HG03064 (cell line): ENCODE results near the gene KRT85.
"Not testable (repeated sequence)": the region's sequence is repeated elsewhere in the genome, so short reads cannot be mapped to it uniquely, and the experiment has no call there.

Source experiments
- ATAC-seq: cut with Tn5 transposase; IDR thresholded peaks from one replicate; pipeline ENCODE4 v1.9.1; 2021; ENCODE audit warnings: low read depth; ENCODE audit not compliant: unreplicated experiment

The KRT85 gene

DNA sequence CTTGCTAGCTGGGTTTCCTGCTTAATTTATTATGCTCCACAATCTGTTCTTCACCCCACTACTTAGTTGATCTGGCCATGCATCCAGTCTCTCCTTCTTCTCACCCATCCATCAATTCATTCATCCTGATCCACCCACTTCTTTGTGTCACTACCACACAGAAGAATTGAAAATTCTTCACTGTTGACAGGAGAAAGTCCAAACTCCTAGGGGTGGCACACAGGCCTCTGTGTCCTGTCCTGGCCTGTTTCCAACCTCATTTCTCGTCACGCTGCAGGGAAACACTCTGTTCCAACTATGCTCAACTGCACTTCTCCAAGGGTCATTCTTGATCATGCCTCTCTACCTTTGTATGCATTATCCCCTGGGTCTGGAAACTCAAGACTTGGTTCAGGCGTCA lies 35.4 kb downstream of the KRT85 start:
- no peak for ATAC-seq

DNA sequence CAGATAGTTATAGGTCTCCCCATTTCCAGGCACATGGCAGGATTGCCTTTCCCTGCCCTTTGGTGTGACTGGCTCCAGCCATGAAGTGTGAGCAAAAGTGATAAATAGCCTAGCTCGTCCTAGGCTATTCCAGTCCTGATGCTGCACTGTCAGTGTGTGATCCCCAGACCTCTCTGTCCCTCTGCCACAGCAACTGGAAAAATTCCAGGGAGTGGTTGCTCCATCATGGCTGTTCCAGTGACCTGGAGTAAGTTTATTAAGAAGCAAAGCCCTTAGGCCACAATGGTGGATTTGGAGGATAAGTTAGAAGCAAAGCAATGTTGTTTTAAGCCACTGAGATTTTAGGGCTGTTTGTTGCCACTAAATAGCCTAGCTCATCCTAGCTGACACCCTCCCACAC lies 36.2 kb downstream of the KRT85 start:
- ATAC-seq = no peak

DNA sequence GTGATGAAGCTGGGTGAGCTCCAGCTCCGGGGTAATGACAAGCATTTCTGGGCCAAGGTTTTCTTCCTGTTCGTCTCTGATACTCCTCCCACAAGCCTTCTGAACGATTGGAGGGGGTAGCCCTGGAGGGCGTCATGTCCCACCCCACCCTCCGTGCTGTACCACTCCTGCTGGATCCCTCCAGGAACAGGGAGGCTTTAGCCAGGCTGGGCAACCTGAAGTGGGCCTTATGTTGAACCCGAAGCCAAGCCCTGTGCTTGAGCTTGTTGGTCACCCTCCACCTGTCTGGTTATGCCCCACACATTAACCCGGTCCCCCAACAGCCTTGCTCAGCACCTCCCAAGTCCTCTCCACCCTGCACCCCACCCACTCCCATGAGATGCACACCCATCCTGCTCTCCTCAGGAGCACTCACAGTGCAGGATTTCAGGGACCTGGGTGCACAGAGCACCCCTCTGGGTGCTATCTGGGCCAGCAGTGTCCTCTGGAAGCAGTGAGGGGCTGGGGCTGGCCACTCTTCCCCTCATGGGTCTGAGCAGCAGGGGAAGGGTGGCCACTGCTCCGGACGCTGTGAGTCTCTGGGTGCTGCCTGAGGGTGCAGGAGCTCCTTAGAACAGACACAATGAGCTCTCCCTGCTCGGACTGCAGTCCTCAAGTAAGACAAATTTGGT lies 39.3 kb downstream of the KRT85 start:
- no peak for ATAC-seq

DNA sequence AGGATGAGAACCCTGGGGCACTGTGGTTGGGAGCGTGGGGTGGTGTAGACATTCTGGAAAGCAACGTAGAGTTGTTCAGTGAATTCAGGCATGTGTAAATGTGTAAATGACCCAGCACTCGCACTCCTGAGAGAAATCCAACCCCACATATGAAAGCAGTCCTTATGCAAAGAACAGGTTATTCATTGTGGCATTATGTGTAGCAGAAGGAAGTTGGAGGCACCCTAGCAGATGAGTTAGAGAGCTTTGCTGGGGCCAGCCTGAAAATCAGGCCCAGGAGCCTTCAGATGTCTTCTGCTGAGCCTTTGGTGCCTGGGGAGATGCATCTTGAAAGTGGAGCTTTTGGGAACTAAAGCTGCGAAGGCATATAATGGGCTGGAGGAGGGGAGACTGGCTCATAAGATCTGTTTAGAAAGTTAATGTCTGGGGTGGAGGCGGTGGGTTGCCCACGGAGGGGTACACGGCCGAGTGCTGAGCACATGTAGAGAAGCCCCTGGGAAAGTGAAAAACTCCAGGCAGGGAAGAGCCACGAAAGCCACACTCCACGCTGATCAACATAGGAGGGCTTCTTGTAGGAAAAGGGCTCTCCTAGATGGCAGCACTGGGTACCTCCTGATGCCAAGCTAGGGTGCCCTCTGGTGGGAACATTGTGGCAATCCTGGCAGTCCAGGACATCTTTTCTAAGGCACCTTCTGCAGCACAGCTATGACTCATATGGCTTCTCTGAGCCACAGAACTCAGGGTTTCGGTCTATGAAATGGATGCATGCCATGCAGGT lies 40.0 kb downstream of the KRT85 start:
- peak; percentile 92 for ATAC-seq

DNA sequence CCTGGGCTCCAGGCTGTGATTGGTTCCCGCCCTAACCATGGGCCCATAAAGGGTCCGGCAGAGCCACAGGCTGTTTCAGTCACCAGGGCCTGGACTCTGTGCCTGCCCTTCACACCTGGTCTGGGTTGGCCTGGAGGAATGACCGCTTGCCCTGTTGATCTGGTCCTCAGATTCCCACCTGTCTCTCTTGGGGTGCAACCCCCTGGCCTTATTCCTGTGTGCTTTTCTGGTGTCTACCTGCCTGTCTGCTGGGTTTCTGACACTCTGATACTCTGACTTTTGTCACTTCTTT lies 43.2 kb downstream of the KRT85 start:
- ATAC-seq = no peak

DNA sequence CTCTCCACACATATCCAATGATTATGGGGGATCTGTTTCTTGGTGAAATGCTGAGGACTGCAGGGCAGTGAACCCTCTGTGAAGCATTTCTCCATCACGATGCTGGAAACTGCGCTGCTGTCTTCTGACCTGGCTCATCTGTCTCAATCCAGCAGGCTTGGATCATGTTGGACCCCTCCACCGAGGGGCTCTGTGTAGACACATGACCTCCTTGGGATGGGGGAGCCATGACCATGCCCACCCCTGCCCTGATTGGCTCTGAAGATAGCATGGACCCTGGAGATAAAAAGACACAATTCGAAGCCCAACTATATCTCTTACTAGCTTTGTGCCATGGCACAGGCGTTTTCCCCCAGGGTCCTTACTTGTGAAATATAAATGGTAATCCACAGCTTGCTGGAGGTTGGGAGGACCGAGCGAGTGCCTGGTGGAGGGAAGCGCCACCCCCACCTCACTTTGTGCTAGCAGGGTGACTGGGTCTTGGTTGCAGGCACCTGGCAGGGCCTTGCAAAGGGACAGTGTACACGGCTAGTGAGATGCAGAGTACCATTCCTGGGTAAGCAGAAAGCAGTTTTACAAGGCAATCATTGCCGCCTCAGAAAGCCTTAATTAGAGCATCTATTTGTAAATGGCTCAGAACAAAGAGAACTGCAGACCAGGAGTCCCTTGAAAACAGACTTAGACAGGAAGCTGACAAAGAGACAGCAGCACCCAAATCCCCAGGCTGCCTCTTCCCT lies 43.7 kb downstream of the KRT85 start:
- ATAC-seq = no peak

DNA sequence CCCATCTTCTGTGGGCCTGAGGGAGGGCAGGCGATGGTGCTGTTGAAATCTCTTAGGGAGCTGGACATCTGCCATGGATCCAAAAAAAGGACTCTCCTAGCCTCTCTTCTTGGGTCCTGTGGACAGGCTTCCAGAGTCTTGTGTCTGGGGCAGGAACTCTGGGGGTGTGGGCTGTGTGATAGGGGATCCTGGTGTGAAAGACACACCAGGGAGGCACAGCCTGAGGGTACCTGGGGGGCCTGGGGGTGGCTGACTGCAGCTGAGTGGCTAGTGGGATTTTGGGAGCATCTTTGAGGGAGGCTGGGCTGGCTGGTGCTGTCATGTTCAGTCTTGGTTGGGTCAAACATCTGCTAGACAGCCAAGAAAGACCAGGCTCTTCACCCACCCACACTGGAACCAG lies 44.3 kb downstream of the KRT85 start:
- ATAC-seq = no peak

DNA sequence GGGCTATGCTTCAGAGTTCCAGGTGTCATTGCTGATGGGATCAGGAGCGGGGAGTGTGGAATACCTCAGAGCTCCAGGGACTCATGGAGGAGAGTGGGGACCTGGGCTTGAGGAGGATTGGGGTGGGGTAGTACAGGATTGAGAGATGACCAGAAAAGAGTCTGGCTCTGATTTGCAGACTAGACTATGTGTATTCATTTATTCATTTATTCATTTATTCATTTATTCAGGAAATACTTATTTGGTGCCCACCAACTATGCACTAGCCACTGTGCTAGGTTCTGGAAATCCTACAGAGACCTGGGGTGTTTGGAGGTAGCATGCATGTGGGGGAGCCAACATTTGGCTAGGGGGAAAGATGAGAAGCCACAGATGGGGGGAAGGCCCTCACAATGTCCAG lies 45.2 kb downstream of the KRT85 start:
- no peak for ATAC-seq

DNA sequence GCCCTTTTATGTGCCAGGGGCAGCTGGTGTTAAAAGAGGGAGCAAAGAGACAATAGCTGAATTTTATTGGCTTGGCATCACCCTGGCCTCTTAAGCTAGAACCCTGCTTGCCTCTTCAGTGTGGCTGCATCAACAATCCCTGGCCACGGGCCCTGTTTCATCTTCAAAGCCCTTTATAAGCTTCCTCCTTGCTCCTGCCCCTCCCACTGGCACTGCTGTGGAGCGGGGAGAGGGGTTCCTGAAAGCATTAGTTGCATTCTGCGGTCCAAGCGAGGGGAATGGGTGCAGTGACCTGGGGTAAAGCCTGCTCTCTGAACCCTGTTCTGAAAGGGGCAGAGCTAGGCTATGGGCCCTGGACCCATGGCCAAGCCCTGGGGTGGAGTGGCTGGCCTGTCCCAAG lies 45.9 kb downstream of the KRT85 start:
- no peak for ATAC-seq

DNA sequence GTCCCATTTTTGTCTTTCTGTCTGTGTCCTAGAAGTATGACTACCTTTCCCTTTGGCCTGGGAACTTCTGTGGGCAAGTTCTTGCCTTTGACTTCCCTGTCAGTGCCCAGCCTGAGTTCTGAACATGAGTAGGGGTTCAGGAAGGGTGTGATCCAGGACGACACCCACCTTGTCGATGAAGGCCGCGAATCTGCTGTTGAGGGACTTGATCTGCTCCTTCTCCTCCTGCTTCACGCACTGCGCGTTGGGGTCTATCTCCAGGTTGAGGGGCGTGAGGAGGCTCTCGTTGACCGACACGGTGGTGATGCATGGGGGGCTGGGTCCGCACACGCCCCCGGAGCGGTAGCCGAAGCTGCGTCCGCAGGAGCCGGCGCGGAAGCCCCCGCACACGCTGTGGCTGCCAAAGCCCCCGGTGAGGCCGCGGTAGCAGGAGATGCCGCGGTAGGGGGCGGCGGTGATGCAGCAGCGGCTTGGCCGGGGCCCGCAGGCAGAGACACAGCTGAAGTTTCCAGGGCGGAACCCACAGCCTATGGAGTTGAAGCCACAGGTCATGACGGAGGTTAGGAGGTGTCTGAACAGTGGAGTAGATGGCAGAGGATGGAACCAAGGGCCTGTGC lies 46.4 kb downstream of the KRT85 start, which contains the start of gene KRT83:
Gene KRT83 (minus strand): TSS at position 615 of the 617 bp plus-strand sequence. CDS start 63 bp downstream, at position 552.
- no peak for ATAC-seq

DNA sequence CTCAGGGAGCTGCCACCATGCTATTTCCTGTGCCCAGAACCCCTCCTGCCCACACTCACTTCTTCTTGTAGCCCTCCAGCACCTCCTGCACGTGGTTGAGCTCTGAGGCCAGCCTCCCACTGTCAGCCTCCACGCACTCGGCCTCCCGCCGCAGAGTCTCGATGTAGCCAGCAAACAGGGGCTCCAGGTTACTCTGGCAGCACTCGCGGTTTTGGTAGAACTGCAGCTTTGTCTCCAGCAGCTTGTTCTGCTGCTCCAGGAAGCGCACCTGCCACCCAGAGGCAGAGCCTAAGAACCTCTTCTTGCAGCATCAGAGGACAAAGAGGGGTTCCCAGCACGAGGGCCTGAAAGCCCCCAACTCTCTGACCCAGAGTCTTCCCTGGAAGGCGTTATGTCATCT lies 48.2 kb downstream of the KRT85 start:
- ATAC-seq = no peak

DNA sequence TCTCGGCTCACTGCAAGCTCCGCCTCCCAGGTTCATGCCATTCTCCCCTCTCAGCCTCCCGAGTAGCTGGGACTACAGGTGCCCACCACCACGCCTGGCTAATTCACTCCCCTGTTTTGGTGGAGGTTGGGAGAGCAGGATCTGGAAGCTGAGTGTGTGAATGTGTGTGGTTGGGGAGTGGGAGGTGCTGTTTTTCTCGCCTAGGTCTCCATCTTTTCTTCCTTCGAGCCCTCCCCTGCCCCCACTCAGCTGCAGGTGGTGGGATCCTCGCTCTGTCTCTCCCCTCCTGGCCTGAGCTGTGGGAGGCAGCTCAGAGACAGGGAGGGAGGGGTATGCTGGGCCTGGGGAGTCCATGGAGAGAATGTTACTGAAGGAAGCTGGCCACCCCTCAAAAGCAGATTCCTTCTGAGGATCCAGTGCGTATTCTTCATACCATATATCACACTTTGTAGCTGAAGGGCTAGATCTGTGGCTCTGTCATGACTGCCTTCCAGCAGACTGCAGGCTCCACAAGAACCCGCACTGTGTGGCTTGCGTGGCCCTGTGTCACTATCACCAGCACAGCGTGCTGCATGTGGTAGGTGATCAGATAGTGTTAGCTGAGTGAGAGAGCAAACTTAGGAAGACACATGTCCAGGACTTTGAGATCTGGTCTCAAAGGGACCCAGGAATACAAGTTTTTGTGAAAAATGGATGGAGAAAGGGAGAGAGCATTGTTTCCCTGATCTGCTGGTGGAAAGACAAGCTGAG lies 48.9 kb downstream of the KRT85 start:
- ATAC-seq = no peak

DNA sequence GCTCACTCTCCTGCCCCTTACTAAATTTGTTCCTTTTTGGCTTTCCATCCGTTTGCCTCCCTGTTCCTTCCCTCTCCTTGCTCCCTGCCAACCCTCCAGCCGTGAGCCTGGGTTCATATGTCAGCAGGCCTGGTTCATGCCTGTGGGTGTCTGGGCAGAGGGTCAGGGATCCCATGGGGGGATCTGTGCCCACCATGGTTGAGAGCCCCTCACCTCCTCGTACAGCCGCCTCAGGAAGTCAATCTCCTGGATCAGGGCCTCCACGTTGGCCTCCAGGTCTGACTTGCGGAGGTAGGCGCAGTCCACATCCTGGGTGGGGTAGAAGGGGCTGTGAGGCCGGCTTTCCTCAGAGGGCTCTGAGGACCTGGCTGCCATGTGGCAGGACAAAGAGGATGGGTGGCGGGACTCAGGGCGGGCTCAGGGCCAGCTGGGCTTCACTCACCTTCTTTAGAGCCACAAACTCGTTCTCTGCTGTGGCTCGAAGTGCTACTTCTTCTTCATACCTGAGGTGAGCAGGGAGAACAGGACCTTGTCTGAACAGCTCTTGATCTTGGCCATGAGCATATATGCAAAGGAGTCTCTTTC lies 49.7 kb downstream of the KRT85 start:
- no peak for ATAC-seq

DNA sequence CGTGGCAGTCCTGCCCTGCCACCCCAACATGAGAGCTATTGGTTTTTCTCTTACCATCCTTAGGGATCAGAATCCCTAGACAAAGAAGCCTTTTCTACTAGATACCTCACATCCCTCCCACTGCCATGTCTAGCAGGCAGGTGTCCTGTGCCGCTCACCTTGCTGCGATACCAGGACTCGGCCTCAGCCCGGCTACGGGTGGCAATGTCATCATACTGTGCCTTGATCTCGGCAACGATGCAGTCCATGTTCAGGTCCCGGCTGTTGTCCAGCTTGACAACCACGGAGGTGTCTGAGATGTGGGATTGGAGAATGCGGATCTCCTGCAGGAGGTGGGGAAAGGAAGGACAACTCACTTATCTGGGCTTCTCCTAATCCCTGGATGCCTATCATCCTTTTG lies 50.6 kb downstream of the KRT85 start:
- ATAC-seq = no peak

DNA sequence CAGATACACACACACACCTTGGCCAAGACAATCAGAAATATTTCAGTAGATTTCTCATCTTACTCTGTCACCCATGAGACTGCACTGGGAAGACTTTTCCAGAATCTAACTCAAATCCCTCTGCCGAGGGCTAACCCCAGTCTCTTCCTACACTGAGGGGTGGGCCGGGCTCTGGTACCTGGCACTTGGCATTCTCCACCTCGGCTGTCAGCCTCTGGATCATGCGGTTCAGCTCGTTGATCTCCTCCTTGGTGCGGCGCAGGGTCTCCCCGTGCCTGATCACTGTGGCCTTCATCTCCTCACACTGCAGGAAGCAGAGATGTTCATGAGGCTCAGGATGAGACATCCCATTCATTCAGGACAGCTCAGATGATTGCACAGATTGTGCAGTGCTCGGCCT lies 51.0 kb downstream of the KRT85 start:
- no peak for ATAC-seq

DNA sequence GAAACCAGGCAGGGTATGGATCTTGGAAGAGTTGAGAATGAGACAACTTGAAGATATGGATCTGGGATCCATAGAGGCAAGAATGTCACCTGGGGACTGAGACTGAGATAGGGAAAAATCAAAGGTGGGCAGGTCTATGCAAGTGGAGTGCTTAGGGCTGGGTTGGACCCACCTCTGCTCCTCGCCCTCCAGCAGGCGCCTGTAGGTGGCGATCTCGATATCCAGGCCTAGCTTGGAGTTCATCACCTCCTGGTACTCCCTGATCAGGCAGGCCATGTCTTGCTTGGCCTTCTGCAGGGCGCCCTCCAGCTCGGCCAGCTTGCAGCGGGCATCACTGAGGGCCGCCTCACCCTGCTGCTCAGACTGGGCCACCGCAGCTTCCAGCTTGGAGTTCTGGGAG lies 51.6 kb downstream of the KRT85 start:
- not testable (repeated sequence) for ATAC-seq

DNA sequence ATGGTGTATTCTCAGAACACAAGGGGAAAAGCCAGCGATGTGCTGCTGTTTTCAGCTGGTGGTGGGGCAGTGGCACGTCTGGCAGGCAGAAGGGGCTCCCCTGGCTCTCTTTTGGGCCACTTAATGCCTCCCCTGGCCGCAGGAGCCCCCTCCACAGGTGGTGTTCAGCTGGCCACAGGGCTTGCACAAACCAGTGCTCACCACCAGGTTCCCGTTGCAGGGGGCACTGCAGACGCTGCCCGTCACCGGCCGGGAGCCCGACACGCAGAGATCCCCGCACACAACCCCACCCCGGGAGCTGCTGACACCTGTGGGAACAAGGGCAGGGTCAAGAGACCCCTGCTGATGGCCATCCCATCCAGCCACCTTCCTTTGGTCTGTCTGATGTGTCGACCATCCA lies 52.8 kb downstream of the KRT85 start:
- no peak for ATAC-seq

DNA sequence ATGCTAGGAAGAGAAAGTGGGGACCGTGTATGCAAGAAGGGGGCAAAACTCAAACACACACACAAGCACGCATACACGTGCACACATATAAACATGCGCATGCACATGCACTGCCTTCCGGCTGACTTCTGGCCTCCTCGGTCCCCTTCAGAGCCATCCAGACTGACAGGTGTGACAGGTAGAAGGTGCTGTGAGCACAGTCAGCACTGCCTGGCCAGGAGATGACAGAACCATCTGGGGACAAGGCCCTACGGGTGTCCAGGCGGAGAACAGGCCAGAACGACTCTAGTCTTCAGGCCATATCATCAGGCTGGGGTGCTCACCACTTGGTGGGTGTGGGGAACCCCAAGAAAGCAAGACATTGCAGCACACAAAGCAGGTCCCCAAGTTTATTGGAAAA lies 53.4 kb downstream of the KRT85 start:
- no peak for ATAC-seq

DNA sequence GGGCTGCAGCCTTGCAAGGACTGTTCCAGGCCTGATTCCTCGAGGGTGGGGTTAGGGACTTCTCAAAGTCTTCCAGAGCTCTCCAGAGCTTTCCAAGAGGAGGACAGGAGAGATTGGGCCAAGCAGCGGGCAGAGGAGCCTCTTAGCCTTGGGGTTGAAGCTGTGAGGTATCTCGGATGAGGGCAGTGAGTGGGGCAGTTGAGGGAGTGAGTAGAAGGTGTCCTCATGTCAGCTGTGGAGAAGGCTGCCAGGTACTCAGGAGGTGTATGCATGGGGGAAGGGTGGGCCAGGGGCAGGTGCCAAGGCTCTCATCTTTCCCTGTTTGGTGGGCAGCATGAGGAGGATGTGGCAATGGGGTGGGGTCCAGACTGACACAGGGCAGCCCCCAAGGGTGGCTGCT lies 53.8 kb downstream of the KRT85 start:
- ATAC-seq = no peak

DNA sequence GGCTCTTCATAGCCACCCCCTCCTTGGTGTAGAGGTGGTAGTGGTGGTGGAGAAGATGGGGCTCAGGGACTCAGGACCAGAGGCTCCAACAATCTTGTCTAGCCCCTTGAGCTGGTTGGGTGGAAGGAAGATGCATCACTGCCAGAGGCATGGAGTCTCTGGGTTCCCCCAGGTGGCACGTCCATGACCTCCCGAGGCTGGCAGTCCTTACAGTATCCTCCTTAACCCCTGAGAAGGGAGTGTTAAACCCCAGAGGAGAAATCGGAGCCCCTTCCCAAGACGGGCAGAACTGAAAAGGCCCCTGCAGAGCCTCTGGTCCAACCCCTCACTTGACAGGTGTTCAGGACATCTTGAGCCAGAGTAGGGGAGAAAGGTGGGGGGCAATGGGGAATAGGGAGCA lies 55.2 kb downstream of the KRT85 start:
- no peak for ATAC-seq
